RPMI8226 (cell line): ENCODE data around the gene NOVA1.
A peak's percentile ranks its signal among the peaks of the same experiment; 100 is the strongest.

ENCODE experiments used
- DNase-seq: peaks from one replicate; pipeline ENCODE4 v3.0.0-alpha.2; 2015

Gene NOVA1

GRCh38 chr14:26593357-26593756, 4.5 kb downstream of the NOVA1 start:
- DNase-seq: no peak

- DNase-seq: no peak
Observed at GRCh38 chr14:26589925-26590324, 7.9 kb downstream of the NOVA1 start.

GRCh38 chr14:26577711-26578110, 20.1 kb downstream of the NOVA1 start:
- no peak for DNase-seq

GRCh38 chr14:26554069-26554772, 43.6 kb downstream of the NOVA1 start:
- no peak for DNase-seq

- DNase-seq: no peak
Observed at GRCh38 chr14:26549571-26549970, 48.3 kb downstream of the NOVA1 start.

GRCh38 chr14:26548406-26548805, 49.4 kb downstream of the NOVA1 start:
- no peak for DNase-seq

GRCh38 chr14:26538176-26538575, 59.7 kb downstream of the NOVA1 start:
- no peak for DNase-seq

GRCh38 chr14:26531894-26532293, 65.9 kb downstream of the NOVA1 start:
- no peak for DNase-seq

GRCh38 chr14:26528415-26529182, 69.2 kb downstream of the NOVA1 start:
- DNase-seq: no peak

GRCh38 chr14:26527095-26527494, 70.7 kb downstream of the NOVA1 start:
- DNase-seq: no peak

GRCh38 chr14:26526137-26526536, 71.7 kb downstream of the NOVA1 start:
- no peak for DNase-seq

- DNase-seq: no peak
Observed at GRCh38 chr14:26525085-26525484, 72.7 kb downstream of the NOVA1 start.

GRCh38 chr14:26522967-26523366, 74.9 kb downstream of the NOVA1 start:
- DNase-seq: no peak

GRCh38 chr14:26517771-26518170, 80.1 kb downstream of the NOVA1 start:
- no peak for DNase-seq

- no peak for DNase-seq
Observed at GRCh38 chr14:26500028-26500427, 97.8 kb downstream of the NOVA1 start.

- DNase-seq: no peak
Observed at GRCh38 chr14:26499546-26499945, 98.3 kb downstream of the NOVA1 start.

GRCh38 chr14:26486922-26487321, 110.9 kb downstream of the NOVA1 start:
- DNase-seq: no peak

- DNase-seq: no peak
Observed at GRCh38 chr14:26484562-26484961, 113.3 kb downstream of the NOVA1 start.

- no peak for DNase-seq
Observed at GRCh38 chr14:26478967-26479366, 118.9 kb downstream of the NOVA1 start.

GRCh38 chr14:26466862-26467261, 131.0 kb downstream of the NOVA1 start:
- DNase-seq: no peak

GRCh38 chr14:26463136-26463535, 134.7 kb downstream of the NOVA1 start:
- DNase-seq: no peak

GRCh38 chr14:26454105-26454504, 143.7 kb downstream of the NOVA1 start:
- DNase-seq: no peak

GRCh38 chr14:26448181-26448855, 149.5 kb downstream of the NOVA1 start:
- DNase-seq: no peak

- DNase-seq: peak; percentile 11
Observed at GRCh38 chr14:26444822-26445221, 153.0 kb downstream of the NOVA1 start.
